Mesothelial cell of epicardium (in vitro differentiated cells): Measurements from ENCODE around the gene PSMA5. TPM values are rescaled to one million over a fixed set of nuclear protein-coding genes. Genes with fewer than 3 reads are reported as not detected.

ENCODE experiments used
- DNase-seq, 2 experiments: peaks; one replicate each; pipeline ENCODE4 v3.0.0; 2021; ENCODE audit warnings: low spot score in 2 of 2; ENCODE audit not compliant: unreplicated experiment in 2 of 2
- H3K27ac Mint-ChIP-seq: 2 replicates; pipeline ENCODE4 v1.8.0; 2021; ENCODE audit warnings: mixed read lengths
- H3K27me3 Mint-ChIP-seq: 2 replicates; pipeline ENCODE4 v1.8.0; 2021; ENCODE audit warnings: low read depth, mixed read lengths
- H3K36me3 Mint-ChIP-seq: 2 replicates; pipeline ENCODE4 v1.8.0; 2021; ENCODE audit warnings: mixed read lengths
- H3K4me1 Mint-ChIP-seq: 2 replicates; pipeline ENCODE4 v1.8.0; 2021; ENCODE audit warnings: mixed read lengths
- H3K4me3 Mint-ChIP-seq: 2 replicates; pipeline ENCODE4 v1.8.0; 2021; ENCODE audit warnings: mild to moderate bottlenecking, moderate library complexity, mixed read lengths
- H3K9me3 Mint-ChIP-seq: 2 replicates; pipeline ENCODE4 v1.8.0; 2021; ENCODE audit warnings: mixed read lengths
- total RNA-seq: library from RNA; stranded (reverse); gene quantifications from 3 replicates; pipeline ENCODE4 v1.2.1, GENCODE V29; 2021
- TF ChIP-seq, protein P1 (sequence below): fragments of 200-600 bp; sonication (generic); IDR thresholded peaks from one replicate; pipeline ENCODE4 v1.5.0; 2021; ENCODE audit warnings: antibody characterized with exemption; ENCODE audit not compliant: unreplicated experiment

PSMA5 gene
- total RNA-seq, 1 donor from 2014 or later: 69.7 TPM

DNA sequence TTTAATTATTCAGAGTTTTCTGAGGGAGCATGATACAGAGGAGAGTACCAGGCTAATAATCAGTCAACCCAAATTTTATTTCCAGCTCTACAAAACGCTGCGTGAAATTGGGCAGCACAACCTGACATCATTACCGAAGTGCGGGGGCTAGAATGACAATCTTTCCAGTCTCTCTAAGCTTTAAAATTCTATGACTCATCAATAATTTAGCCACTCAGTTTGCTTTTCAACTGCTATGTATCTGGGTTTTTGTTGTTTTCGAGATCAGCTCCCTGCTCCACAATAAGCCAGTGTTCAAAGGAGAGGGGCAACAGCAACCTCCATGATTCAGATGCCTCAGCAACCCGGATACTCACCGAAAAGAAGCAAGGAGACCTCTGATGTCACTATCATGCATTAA lies 42.4 kb downstream of the PSMA5 start:
- peak overlapping the region; percentile 88 for H3K27ac Mint-ChIP-seq
- H3K4me1 Mint-ChIP-seq: peaks cover 10% of the 10 kb centered on the region
- no peak for DNase-seq
- TF ChIP-seq, protein P1, sequence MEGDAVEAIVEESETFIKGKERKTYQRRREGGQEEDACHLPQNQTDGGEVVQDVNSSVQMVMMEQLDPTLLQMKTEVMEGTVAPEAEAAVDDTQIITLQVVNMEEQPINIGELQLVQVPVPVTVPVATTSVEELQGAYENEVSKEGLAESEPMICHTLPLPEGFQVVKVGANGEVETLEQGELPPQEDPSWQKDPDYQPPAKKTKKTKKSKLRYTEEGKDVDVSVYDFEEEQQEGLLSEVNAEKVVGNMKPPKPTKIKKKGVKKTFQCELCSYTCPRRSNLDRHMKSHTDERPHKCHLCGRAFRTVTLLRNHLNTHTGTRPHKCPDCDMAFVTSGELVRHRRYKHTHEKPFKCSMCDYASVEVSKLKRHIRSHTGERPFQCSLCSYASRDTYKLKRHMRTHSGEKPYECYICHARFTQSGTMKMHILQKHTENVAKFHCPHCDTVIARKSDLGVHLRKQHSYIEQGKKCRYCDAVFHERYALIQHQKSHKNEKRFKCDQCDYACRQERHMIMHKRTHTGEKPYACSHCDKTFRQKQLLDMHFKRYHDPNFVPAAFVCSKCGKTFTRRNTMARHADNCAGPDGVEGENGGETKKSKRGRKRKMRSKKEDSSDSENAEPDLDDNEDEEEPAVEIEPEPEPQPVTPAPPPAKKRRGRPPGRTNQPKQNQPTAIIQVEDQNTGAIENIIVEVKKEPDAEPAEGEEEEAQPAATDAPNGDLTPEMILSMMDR: no peak
- H3K4me3 Mint-ChIP-seq: no peak overlapping the region
- H3K27me3 Mint-ChIP-seq: no peaks in the 10 kb centered on the region
- H3K36me3 Mint-ChIP-seq: peaks cover 9% of the 10 kb centered on the region
- H3K9me3 Mint-ChIP-seq: peaks cover 6% of the 10 kb centered on the region

DNA sequence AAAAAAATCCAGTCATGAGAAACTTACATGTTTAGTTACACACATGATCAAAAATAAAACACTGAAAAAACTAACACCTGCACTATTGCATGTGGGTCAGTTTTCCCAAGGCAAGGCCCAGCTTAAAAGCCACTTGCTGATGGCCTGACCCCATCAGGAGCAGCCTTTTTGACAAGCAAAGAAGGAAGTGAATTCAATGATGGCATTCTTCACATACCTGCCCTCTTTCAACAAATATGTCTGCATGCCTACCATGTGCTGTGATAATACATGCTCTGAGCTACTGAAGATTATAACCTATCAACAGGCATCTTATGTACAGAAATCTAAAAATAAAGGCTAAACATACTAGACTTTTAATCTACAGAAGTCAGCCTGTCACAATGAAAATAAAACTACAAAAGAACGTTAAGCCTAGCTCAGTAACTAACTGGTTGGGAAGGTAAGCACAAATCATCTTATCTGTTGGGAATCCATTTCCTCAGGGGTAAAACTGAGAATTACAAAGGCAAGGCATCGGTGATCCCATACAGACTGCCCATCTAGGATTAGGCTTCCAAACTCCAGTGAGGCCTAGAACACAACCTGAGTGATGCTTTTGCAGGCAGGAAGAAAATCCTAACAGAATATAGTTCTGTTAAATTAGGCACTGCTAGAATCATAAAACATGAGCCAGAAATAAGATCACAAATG lies 43.0 kb downstream of the PSMA5 start:
- H3K9me3 Mint-ChIP-seq: peaks cover 6% of the 10 kb centered on the region
- peaks cover 10% of the 10 kb centered on the region for H3K4me1 Mint-ChIP-seq
- no peaks in the 10 kb centered on the region for H3K27me3 Mint-ChIP-seq
- TF ChIP-seq, protein P1: no peak
- peak overlapping the region; percentile 88 for H3K27ac Mint-ChIP-seq
- no peak overlapping the region for H3K4me3 Mint-ChIP-seq
- peaks cover 9% of the 10 kb centered on the region for H3K36me3 Mint-ChIP-seq
- DNase-seq: no peak

DNA sequence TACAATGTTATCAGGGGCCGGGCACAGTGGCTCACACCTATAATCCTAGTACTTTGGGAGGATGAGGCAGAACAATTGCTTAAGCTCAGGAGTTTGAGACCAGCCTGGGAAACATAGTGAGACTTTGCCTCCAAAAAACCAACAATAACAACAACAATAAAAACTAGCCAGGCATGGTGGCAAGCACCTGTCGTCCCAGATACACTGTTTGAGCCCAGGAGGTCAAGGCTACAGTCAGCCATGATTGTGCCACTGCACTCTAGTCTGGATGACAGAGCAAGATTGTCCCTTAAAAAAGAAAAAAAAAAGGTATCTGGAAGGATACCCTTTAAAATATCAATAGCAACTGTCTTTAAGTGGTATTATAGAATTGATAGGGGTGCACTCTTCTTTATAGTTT lies 44.7 kb downstream of the PSMA5 start:
- Mint-ChIP-seq H3K9me3 (peaks cover 6% of the 10 kb centered on the region), H3K27ac (no peak overlapping the region), H3K36me3 (peaks cover 9% of the 10 kb centered on the region), H3K27me3 (no peaks in the 10 kb centered on the region), H3K4me1 (peaks cover 10% of the 10 kb centered on the region), H3K4me3 (no peak overlapping the region)
- TF ChIP-seq, protein P1: no peak
- no peak for DNase-seq

DNA sequence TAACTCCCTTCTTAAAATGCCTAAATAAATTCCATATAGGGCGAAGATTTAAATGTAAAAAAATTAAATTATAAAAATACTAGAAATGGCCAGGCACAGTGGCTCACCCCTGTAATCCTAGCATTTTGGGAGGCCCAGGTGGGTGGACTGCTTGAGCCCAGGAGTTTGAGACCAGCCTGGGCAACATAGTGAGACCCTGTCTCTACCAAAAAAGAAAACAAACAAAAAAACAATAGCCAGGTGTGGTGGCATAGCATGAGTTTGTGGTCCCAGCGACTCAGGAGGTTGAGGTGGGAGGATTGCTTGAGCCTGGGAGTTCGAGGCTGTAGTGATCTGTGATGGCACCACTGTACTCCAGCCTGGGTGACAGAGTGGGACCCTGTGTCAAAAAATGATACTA lies 46.3 kb downstream of the PSMA5 start:
- DNase-seq: no peak
- Mint-ChIP-seq H3K9me3 (peaks cover 6% of the 10 kb centered on the region), H3K4me3 (no peak overlapping the region), H3K27me3 (no peaks in the 10 kb centered on the region), H3K36me3 (peaks cover 6% of the 10 kb centered on the region), H3K27ac (no peak overlapping the region), H3K4me1 (peaks cover 15% of the 10 kb centered on the region)
- TF ChIP-seq, protein P1: no peak

DNA sequence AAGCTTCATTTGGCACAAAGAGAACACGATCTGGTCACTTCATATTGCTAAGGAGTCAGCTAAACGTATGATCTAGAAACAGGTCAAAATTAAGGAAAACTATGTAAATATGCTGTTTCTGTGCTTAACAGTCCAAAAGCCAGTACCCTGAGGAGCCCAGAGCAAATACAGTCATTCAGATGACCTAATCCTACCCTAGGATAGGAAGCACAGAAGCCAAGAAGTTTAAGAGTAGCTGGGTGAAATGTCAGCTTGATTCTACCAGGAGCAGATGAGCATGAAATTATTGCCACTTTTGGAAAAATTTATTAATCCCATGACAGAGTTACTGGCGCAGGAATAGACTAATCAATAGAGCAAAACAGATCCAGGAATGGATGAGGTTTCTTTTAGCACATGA lies 46.8 kb downstream of the PSMA5 start:
- Mint-ChIP-seq H3K9me3 (peaks cover 5% of the 10 kb centered on the region), H3K27me3 (no peaks in the 10 kb centered on the region), H3K36me3 (peaks cover 4% of the 10 kb centered on the region), H3K4me3 (no peak overlapping the region), H3K27ac (no peak overlapping the region), H3K4me1 (peaks cover 15% of the 10 kb centered on the region)
- DNase-seq: no peak
- TF ChIP-seq, protein P1: no peak
